Colonic mucosa (tissue), 4 donors: ENCODE results near the gene TXNL1. TPM values are rescaled to one million over a fixed set of nuclear protein-coding genes. Genes with fewer than 3 reads are reported as not detected.

ENCODE experiments used
- DNase-seq: peaks from one replicate; pipeline ENCODE4 v3.0.0-alpha.2; 2020
- H3K27ac ChIP-seq: fragments of 200-600 bp; one replicate; pipeline ENCODE4 v1.8.0; 2021
- H3K27me3 ChIP-seq: fragments of 200-600 bp; one replicate; pipeline ENCODE4 v1.8.0; 2021
- H3K36me3 ChIP-seq: fragments of 200-600 bp; one replicate; pipeline ENCODE4 v1.8.0; 2021
- H3K4me1 ChIP-seq: fragments of 200-600 bp; one replicate; pipeline ENCODE4 v1.8.0; 2021; ENCODE audit warnings: mild to moderate bottlenecking
- H3K4me3 ChIP-seq: fragments of 200-600 bp; one replicate; pipeline ENCODE4 v1.8.0; 2021
- H3K9ac ChIP-seq, 2 donors: one replicate each; pipeline ENCODE4 v1.7.0; 2013; ENCODE audit warnings: control low read depth in 2 of 2, low read depth in 2 of 2, low read length in 2 of 2
- H3K9me3 ChIP-seq: fragments of 200-600 bp; one replicate; pipeline ENCODE4 v1.8.0; 2021
- CTCF ChIP-seq: fragments of 200-600 bp; IDR thresholded peaks from one replicate; pipeline ENCODE4 v1.8.0; 2022; ENCODE audit warnings: antibody characterized with exemption, mild to moderate bottlenecking
- intact Hi-C: fragments of 100-400 bp; cut with DNase I; formaldehyde crosslinking; loops from one replicate; pipeline ENCODE4 v1.14.1; 2022
- total RNA-seq, 2 donors: library from RNA; stranded (reverse); fragmentation: NEBNext Ultra II Directional in 1 of 2; extraction: Animal tissue kit (Norgen Biotek cat#: 25700) in 1 of 2; gene quantifications; one replicate each; pipeline ENCODE4 v1.2.1, GENCODE V29; 2021
- donor health status: healthy.
- donor health status: DM: no; HTN: no; CAD: no.
- donor health status: DM: no; HTN: no; CAD: no.

TXNL1 gene
- total RNA-seq, 2 donors from 2014 or later: 67.7 to 69.4 TPM

GRCh38 chr18:56672391-56672790 is 34.0 kb upstream of the TXNL1 start:
- no peak for TF ChIP-seq CTCF
- H3K4me3 ChIP-seq: no peak overlapping the region
- no peaks in the 10 kb centered on the region for H3K36me3 ChIP-seq
- intact Hi-C loops: no loop called here
- no peaks in the 10 kb centered on the region for H3K9me3 ChIP-seq
- no peak overlapping the region for H3K9ac ChIP-seq
- H3K27ac ChIP-seq: no peak overlapping the region
- no peaks in the 10 kb centered on the region for H3K27me3 ChIP-seq
- DNase-seq: no peak
- no peaks in the 10 kb centered on the region for H3K4me1 ChIP-seq

DNA sequence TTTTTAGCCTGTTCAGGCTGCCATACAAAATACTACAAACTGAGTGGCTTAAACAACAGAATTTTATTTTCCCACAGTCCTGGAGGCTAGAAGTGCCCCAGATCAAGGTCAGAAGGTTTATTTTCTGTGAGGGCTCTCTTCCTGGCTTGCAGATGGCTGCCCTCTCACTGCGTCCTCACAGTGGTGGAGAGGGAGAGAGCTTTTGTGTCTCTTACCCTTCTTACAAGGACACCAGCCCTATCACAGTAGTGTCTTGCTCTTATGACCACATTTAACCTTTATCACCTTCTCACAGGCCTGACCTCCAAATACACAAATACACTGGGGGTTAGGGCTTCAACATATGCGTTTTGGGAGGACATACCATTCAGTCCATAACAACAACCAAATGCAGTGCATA is 24.5 kb upstream of the TXNL1 start:
- DNase-seq: no peak
- Histone ChIP-seq H3K4me3 (no peak overlapping the region), H3K27me3 (no peaks in the 10 kb centered on the region), H3K9me3 (no peaks in the 10 kb centered on the region), H3K27ac (peak overlapping the region; percentile 38), H3K36me3 (no peaks in the 10 kb centered on the region), H3K4me1 (peaks cover 7% of the 10 kb centered on the region), H3K9ac (peak overlapping the region in 1 of 2 donors; percentile 7)
- no peak for TF ChIP-seq CTCF
- intact Hi-C loops: no loop called here

GRCh38 chr18:56662502-56662901 is 24.1 kb upstream of the TXNL1 start:
- peak overlapping the region in 1 of 2 donors; percentile 7 for H3K9ac ChIP-seq
- H3K27ac ChIP-seq: peak overlapping the region; percentile 48
- no peak overlapping the region for H3K4me3 ChIP-seq
- H3K27me3 ChIP-seq: no peaks in the 10 kb centered on the region
- intact Hi-C loops: no loop called here
- H3K36me3 ChIP-seq: no peaks in the 10 kb centered on the region
- H3K4me1 ChIP-seq: peaks cover 7% of the 10 kb centered on the region
- DNase-seq: no peak
- TF ChIP-seq CTCF: no peak
- no peaks in the 10 kb centered on the region for H3K9me3 ChIP-seq

- intact Hi-C loops: no loop called here
- Histone ChIP-seq H3K27ac (peak overlapping the region; percentile 48), H3K9ac (peak overlapping the region in 1 of 2 donors; percentile 3), H3K36me3 (no peaks in the 10 kb centered on the region), H3K9me3 (no peaks in the 10 kb centered on the region), H3K27me3 (no peaks in the 10 kb centered on the region), H3K4me1 (peaks cover 7% of the 10 kb centered on the region), H3K4me3 (no peak overlapping the region)
- TF ChIP-seq CTCF: no peak
- no peak for DNase-seq
These were observed 23.6 kb upstream of the TXNL1 start for GRCh38 chr18:56662063-56662408.

GRCh38 chr18:56661360-56662062 is 23.1 kb upstream of the TXNL1 start:
- no peak for TF ChIP-seq CTCF
- H3K4me3 ChIP-seq: no peak overlapping the region
- H3K9ac ChIP-seq: peak overlapping the region in 1 of 2 donors; percentile 12
- H3K4me1 ChIP-seq: peaks cover 7% of the 10 kb centered on the region
- no peaks in the 10 kb centered on the region for H3K9me3 ChIP-seq
- intact Hi-C loops: no loop called here
- H3K27me3 ChIP-seq: no peaks in the 10 kb centered on the region
- DNase-seq: no peak
- no peaks in the 10 kb centered on the region for H3K36me3 ChIP-seq
- H3K27ac ChIP-seq: peak overlapping the region; percentile 48
